Sigmoid colon (tissue), 7 donors: ENCODE results near the gene KCTD16. TPM values are rescaled to one million over a fixed set of nuclear protein-coding genes. Genes with fewer than 3 reads are reported as not detected.

Experiments used
- DNase-seq: peaks from one replicate; pipeline ENCODE4 v3.0.0-alpha.2; 2019
- H3K27ac ChIP-seq, 4 donors: fragments of 200-600 bp; sonication (generic); one replicate each; pipeline ENCODE4 v1.5.1; 2016 to 2019; ENCODE audit warnings: mild to moderate bottlenecking in 1 of 4
- H3K27me3 ChIP-seq, 3 donors: fragments of 200-600 bp; sonication (generic); one replicate each; pipeline ENCODE4 v1.5.1; 2019; ENCODE audit warnings: mild to moderate bottlenecking in 1 of 3
- H3K36me3 ChIP-seq, 4 donors: fragments of 200-600 bp; sonication (generic); one replicate each; pipeline ENCODE4 v1.5.1; 2016 to 2019
- H3K4me1 ChIP-seq, 4 donors: fragments of 200-600 bp; sonication (generic); one replicate each; pipeline ENCODE4 v1.5.1; 2017 to 2019
- H3K4me3 ChIP-seq, 4 donors: fragments of 200-600 bp; sonication (generic); one replicate each; pipeline ENCODE4 v1.5.1; 2017 to 2019; ENCODE audit warnings: mild to moderate bottlenecking in 2 of 4, moderate library complexity in 1 of 4
- H3K9me3 ChIP-seq, 4 donors: fragments of 200-600 bp in 3 of 4; sonication (generic) in 3 of 4; one replicate each; pipeline versions ENCODE4 v1.5.1 to v1.6.1; 2013 to 2019
- EP300 ChIP-seq, 4 donors: sonication (generic); formaldehyde crosslinking; IDR thresholded peaks; one replicate each; pipeline ENCODE4 v1.6.1; 2017; ENCODE audit warnings: antibody characterized with exemption in 4 of 4
- POLR2A ChIP-seq, 2 donors: fragments of 450-650 bp; IDR thresholded peaks; one replicate each; pipeline ENCODE4 v1.6.1; 2016; ENCODE audit warnings: antibody characterized with exemption in 2 of 2, mild to moderate bottlenecking in 2 of 2, moderate library complexity in 2 of 2
- POLR2AphosphoS5 ChIP-seq, 4 donors: sonication (generic); formaldehyde crosslinking; IDR thresholded peaks; one replicate each; pipeline ENCODE4 v1.6.1; 2017; ENCODE audit warnings: antibody characterized with exemption in 4 of 4
- WGBS, 2 donors: extraction: QIAGEN DNeasy Blood & Tissue Kit; methylation state at CpG; one replicate each; pipeline ENCODE4 v1.1.7; 2013; 5-methylcytosine and 5-hydroxymethylcytosine counted together
- intact Hi-C: fragments of 100-400 bp; cut with DNase I; formaldehyde crosslinking; loops from one replicate; pipeline ENCODE4 v1.15.1; 2023
- polyA plus RNA-seq, 3 donors: library from polyadenylated mRNA; stranded (reverse); fragments of 200-250 nt; gene quantifications; one replicate each; pipeline ENCODE4 v1.2.3, GENCODE V29; 2013
- total RNA-seq, 4 donors: library from RNA; depleted of rRNA; stranded (reverse); fragments of >200 nt; gene quantifications; one replicate each; pipeline ENCODE4 v1.1.0, GENCODE V29; 2016
- TF ChIP-seq, protein P1 (sequence below), 4 experiments: fragments of 450-650 bp in 3 of 4; fragments of 200-600 bp in 1 of 4; IDR thresholded peaks; one replicate each; pipeline ENCODE4 v1.5.1; 2016 to 2019; ENCODE audit warnings: antibody characterized with exemption in 4 of 4, mild to moderate bottlenecking in 3 of 4, moderate library complexity in 2 of 4
- donor health status: healthy with polysubstance abuse.
- donor health status: Bipolar disorder and iron deficiency.
- donor health status: healthy.

Gene KCTD16
- total and polyA plus RNA-seq, 7 donors = under 0.01 to 0.71 (median 0.16) TPM; not detected in 2

DNA sequence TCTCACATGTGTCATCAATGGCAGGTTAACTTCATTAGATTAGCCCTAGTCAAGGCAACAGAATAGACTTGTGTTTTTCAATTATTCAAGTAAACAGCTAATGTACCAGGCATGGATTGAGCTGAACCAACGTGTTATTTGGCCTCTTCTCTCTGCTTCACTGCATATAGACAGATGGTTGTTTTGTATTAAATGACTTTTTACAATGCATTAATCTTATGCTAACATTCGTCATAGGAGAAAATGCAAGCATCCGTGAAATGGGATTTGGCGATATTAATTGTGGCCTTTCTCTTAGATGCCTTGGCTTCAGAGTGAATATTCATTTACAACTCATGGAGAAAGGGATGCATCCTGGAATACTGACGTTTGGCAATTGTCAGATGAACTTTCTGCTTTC lies 208.0 kb downstream of the KCTD16 start:
- no peaks in the 10 kb centered on the region for H3K9me3 ChIP-seq
- H3K4me1 ChIP-seq = no peaks in the 10 kb centered on the region
- no peaks in the 10 kb centered on the region for H3K36me3 ChIP-seq
- no peaks in the 10 kb centered on the region for H3K27me3 ChIP-seq
- no peak overlapping the region for H3K27ac ChIP-seq
- no peak for DNase-seq
- WGBS, 2 donors = 90 to 93% methylated on average over 5 of the region's 5 CpGs
- TF ChIP-seq POLR2A (IDR thresholded peaks at IDR 0.05) = no peak
- TF ChIP-seq EP300 (IDR thresholded peaks at IDR 0.05) = no peak
- TF ChIP-seq, protein P1, sequence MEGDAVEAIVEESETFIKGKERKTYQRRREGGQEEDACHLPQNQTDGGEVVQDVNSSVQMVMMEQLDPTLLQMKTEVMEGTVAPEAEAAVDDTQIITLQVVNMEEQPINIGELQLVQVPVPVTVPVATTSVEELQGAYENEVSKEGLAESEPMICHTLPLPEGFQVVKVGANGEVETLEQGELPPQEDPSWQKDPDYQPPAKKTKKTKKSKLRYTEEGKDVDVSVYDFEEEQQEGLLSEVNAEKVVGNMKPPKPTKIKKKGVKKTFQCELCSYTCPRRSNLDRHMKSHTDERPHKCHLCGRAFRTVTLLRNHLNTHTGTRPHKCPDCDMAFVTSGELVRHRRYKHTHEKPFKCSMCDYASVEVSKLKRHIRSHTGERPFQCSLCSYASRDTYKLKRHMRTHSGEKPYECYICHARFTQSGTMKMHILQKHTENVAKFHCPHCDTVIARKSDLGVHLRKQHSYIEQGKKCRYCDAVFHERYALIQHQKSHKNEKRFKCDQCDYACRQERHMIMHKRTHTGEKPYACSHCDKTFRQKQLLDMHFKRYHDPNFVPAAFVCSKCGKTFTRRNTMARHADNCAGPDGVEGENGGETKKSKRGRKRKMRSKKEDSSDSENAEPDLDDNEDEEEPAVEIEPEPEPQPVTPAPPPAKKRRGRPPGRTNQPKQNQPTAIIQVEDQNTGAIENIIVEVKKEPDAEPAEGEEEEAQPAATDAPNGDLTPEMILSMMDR (IDR thresholded peaks at IDR 0.05) = no peak
- TF ChIP-seq POLR2AphosphoS5 (IDR thresholded peaks at IDR 0.05) = no peak
- no peak overlapping the region for H3K4me3 ChIP-seq
- intact Hi-C loops = no loop called here

DNA sequence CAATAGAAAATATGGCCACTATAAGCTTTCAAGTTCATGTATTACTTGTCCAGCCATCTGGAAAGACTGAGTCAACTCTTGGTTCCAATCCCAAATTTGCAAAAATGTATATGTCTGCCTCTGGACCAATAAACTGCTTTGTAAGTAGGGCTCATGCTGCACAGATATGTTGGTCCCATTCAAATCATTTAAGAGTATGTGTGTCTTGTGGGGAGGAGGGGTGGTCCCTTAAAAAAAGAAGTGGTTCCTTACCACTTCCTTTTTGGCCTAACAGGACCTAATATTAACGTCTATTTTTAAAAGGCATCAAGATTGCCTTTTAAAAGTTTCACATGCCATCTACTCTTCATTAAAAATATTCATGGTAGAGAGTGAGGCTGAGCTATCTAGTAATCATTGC lies 214.9 kb downstream of the KCTD16 start:
- H3K9me3 ChIP-seq = no peaks in the 10 kb centered on the region
- WGBS, 2 donors = 42 to 77% methylated on average over 1 of the region's 1 CpG
- TF ChIP-seq POLR2A (IDR thresholded peaks at IDR 0.05) (no peak), EP300 (IDR thresholded peaks at IDR 0.05) (no peak), POLR2AphosphoS5 (IDR thresholded peaks at IDR 0.05) (no peak)
- TF ChIP-seq, protein P1 (IDR thresholded peaks at IDR 0.05) = no peak
- no peak overlapping the region for H3K27ac ChIP-seq
- DNase-seq = no peak
- H3K4me3 ChIP-seq = no peak overlapping the region
- no peaks in the 10 kb centered on the region for H3K36me3 ChIP-seq
- H3K4me1 ChIP-seq = no peaks in the 10 kb centered on the region
- intact Hi-C loops = no loop called here
- H3K27me3 ChIP-seq = no peaks in the 10 kb centered on the region

- TF ChIP-seq EP300 (IDR thresholded peaks at IDR 0.05) = no peak
- TF ChIP-seq POLR2AphosphoS5 (IDR thresholded peaks at IDR 0.05) = no peak
- TF ChIP-seq POLR2A (IDR thresholded peaks at IDR 0.05) = no peak
- TF ChIP-seq, protein P1 (IDR thresholded peaks at IDR 0.05) = no peak
Observed at GRCh38 chr5:144386315-144386714, 215.6 kb downstream of the KCTD16 start.

DNA sequence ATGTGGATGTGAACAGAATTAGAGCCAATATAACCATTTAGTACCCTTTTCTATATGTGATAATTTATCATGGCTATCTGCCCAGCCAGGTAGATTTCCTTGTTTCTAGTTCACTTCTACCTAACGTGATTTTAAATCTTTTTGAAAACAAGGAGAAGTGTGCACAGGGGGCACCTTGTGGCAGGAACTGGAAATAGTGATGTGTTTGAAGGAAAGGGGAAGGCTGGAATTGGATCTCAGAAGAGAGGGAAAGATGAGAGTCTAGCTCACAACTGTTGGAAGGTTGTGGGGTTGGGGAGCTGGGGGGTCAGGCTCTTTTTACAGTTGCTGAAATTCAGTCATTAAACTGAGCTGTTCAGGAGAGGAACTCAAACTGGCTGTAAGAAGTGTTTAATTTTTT lies 219.5 kb downstream of the KCTD16 start:
- Histone ChIP-seq H3K36me3 (no peaks in the 10 kb centered on the region), H3K27me3 (no peaks in the 10 kb centered on the region), H3K4me1 (no peaks in the 10 kb centered on the region), H3K27ac (no peak overlapping the region), H3K4me3 (no peak overlapping the region), H3K9me3 (no peaks in the 10 kb centered on the region)
- intact Hi-C loops = no loop called here
- TF ChIP-seq, protein P1 (IDR thresholded peaks at IDR 0.05) = no peak
- TF ChIP-seq POLR2A (IDR thresholded peaks at IDR 0.05) (no peak), EP300 (IDR thresholded peaks at IDR 0.05) (no peak), POLR2AphosphoS5 (IDR thresholded peaks at IDR 0.05) (no peak)
- no peak for DNase-seq
- 3 to 15% methylated on average over 1 of the region's 1 CpG for WGBS, 2 donors

More at GRCh38 chr5:144386315-144386714, 215.6 kb downstream of the KCTD16 start:
- no peaks in the 10 kb centered on the region for H3K36me3 ChIP-seq
- 48 to 85% methylated on average over 1 of the region's 1 CpG for WGBS, 2 donors
- no peaks in the 10 kb centered on the region for H3K27me3 ChIP-seq
- DNase-seq = no peak
- intact Hi-C loops = no loop called here
- H3K4me1 ChIP-seq = no peaks in the 10 kb centered on the region
- no peak overlapping the region for H3K4me3 ChIP-seq
- H3K9me3 ChIP-seq = no peaks in the 10 kb centered on the region
- no peak overlapping the region for H3K27ac ChIP-seq

- intact Hi-C loops = no loop called here
- no peaks in the 10 kb centered on the region for H3K27me3 ChIP-seq
- no peak for DNase-seq
- no peak for TF ChIP-seq POLR2A (IDR thresholded peaks at IDR 0.05)
- TF ChIP-seq POLR2AphosphoS5 (IDR thresholded peaks at IDR 0.05) = no peak
- TF ChIP-seq, protein P1 (IDR thresholded peaks at IDR 0.05) = no peak
- TF ChIP-seq EP300 (IDR thresholded peaks at IDR 0.05) = no peak
- WGBS, 2 donors = 94 to 96% methylated on average over 2 of the region's 2 CpGs
- H3K9me3 ChIP-seq = no peaks in the 10 kb centered on the region
- H3K27ac ChIP-seq = no peak overlapping the region
- H3K36me3 ChIP-seq = no peaks in the 10 kb centered on the region
- H3K4me3 ChIP-seq = no peak overlapping the region
- no peaks in the 10 kb centered on the region for H3K4me1 ChIP-seq
Observed at GRCh38 chr5:144391044-144391443, 220.4 kb downstream of the KCTD16 start.
